ENCODE data around the gene RBCK1.
"Not testable (repeated sequence)": the region's sequence is repeated elsewhere in the genome, so short reads cannot be mapped to it uniquely, and the experiment has no call there.

RBCK1 gene

DNA sequence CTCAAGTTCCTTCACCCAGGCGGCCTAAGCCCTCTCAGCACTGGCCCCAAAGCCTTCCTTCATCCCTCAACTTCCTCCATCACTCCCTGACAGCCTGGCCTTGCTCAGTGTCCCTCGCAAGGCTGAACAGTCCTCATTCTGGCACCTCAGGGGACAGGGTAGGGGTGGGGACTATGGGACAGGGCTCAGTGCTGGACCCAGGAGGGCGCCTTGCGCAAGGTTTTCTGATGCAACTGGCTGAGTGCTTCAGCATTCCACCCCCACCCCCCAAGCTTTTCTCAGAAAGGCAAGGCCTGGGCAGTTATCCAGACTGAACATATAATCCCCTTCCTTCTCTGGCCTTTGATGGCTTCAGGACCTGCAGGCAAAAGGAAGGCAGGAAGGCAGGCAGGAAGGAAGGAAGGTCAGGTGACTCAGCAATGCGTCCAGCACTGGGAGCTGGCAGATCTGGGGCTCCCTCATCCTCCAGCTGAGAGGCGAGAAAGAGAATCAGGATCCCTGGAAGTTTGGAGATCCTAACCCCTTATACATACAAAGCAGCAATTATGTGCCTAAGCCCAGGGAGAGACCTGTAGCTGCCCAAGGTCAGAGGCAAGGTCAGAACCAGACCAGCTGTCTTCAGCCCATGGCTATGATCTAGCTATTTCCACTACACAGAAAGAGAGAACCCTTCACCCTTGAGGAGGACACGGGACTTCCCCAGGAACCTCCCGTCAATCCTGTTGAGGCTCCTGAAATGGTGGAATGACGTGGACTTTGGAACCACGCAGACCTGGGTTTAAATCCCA, 36.1 kb upstream of the RBCK1 start:
- Histone ChIP-seq H3K79me2 (no peaks in the 10 kb centered on the region), H3K4me3 (ENCODE audit: low read depth, low read length) (no peak overlapping the region), H3K36me3 (ENCODE audit: control insufficient read depth, insufficient read depth, low read length) (no peaks in the 10 kb centered on the region), H2AFZ (peak overlapping the region; percentile 54), H3K27ac (peak overlapping the region; percentile 64), H3K4me1 (peaks cover 7% of the 10 kb centered on the region), H3K4me2 (ENCODE audit: low read length) (peak overlapping the region; percentile 25), H3K9me3 (ENCODE audit: control insufficient read depth, low read length) (no peaks in the 10 kb centered on the region), H3K9ac (no peak overlapping the region), H3K27me3 (ENCODE audit: control insufficient read depth, insufficient read depth, low read length) (no peaks in the 10 kb centered on the region)
- TF ChIP-seq, protein P1, sequence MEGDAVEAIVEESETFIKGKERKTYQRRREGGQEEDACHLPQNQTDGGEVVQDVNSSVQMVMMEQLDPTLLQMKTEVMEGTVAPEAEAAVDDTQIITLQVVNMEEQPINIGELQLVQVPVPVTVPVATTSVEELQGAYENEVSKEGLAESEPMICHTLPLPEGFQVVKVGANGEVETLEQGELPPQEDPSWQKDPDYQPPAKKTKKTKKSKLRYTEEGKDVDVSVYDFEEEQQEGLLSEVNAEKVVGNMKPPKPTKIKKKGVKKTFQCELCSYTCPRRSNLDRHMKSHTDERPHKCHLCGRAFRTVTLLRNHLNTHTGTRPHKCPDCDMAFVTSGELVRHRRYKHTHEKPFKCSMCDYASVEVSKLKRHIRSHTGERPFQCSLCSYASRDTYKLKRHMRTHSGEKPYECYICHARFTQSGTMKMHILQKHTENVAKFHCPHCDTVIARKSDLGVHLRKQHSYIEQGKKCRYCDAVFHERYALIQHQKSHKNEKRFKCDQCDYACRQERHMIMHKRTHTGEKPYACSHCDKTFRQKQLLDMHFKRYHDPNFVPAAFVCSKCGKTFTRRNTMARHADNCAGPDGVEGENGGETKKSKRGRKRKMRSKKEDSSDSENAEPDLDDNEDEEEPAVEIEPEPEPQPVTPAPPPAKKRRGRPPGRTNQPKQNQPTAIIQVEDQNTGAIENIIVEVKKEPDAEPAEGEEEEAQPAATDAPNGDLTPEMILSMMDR (IDR thresholded peaks at IDR 0.05): no peak

DNA sequence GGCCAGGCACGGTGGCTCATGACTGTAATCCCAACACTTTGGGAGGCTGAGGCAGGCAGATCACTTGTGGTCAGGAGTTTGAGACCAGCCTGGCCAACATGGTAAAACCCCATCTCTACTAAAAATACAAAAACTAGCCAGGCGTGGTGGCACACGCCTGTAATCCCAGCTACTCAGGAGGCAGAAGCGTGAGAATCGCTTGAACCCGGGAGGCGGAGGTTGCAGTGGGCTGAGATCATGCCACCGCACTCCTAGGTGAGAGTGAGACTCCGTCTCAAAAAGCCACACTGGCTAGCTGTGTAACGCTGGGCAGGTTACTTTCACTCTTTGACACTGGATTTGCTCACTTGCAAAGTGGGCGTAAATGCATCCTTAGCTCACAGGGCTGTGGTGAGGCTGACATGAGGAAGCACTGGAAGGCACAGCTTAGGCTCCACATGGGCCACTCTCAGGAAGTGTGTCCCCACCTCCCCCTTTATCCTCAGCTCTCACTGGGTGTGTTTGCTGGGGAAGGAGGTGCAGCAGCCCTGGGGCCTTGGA, 35.5 kb upstream of the RBCK1 start:
- peak overlapping the region; percentile 64 for H3K27ac ChIP-seq
- not testable (repeated sequence) for H3K36me3 ChIP-seq (ENCODE audit: control insufficient read depth, insufficient read depth, low read length); H3K4me1 ChIP-seq; H3K79me2 ChIP-seq; H2AFZ ChIP-seq; H3K4me3 ChIP-seq (ENCODE audit: low read depth, low read length); H3K9ac ChIP-seq; H3K9me3 ChIP-seq (ENCODE audit: control insufficient read depth, low read length); H3K4me2 ChIP-seq (ENCODE audit: low read length); H3K27me3 ChIP-seq (ENCODE audit: control insufficient read depth, insufficient read depth, low read length)

DNA sequence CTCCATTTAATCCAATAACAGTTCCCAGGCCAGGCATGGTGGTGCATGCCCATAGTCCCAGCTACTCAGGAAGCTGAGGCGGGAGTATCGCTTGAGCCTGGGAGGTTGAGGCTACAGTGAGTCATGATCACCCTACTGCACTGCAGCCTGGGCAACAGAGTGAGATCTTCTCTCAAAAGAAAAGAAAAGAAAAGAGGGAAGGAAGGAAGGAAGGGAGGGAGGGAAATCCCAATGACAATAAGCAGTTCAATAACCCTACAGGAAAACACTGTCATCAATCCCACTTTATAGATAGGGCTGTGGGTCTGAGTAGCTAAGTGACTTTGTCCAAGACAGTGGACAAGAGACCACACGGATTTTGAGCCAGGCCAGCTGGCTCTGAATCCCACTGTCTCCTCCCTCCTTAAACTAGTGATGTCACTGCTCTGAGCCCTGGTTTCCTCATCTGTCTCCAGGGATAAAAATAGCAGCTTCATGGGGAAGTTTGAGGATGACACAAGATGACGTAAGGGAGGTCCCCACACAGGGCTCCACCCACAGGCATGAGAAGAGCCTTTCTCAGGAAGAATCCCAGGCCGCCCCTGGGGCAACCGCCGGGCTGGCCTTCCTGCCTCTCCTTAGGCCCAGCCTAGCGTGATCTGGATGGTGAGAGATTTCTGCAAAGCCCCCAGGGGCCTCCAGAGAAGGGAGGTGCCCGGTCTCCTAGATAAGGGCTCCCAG, 34.8 kb upstream of the RBCK1 start:
- H3K27ac ChIP-seq: no peak overlapping the region

DNA sequence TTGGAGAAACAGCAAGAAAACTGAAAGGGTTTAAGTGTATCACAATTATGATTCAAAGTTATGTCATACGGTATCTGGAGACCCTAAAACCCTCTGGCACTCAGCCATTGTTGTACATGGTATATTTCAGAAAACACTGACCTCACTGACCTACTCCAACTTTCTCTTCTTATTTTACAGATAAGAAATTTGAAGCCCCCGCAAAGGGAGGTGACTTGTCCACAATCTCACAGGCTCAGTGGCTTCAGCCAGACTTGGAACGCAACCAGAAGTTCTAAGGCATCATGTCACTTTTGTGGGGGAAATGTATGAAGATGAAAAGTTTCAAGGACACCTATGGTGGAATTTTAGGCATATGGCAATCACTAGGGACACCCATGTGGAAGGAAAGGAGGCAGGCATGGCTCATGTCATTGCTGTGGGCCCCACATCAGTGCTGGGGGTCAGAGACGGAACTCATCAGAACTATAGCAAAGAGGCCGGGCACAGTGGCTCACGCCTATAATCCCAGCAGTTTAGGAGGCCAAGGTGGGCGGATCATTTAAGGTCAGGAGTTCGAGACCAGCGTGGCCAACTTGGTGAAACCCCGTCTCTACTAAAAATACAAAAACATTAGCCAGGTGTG, 32.7 kb upstream of the RBCK1 start:
- Histone ChIP-seq H3K4me3 (ENCODE audit: low read depth, low read length) (no peak overlapping the region), H3K4me2 (ENCODE audit: low read length) (no peak overlapping the region), H3K36me3 (ENCODE audit: control insufficient read depth, insufficient read depth, low read length) (no peaks in the 10 kb centered on the region), H3K9me3 (ENCODE audit: control insufficient read depth, low read length) (no peaks in the 10 kb centered on the region), H3K9ac (no peak overlapping the region), H2AFZ (no peak overlapping the region), H3K27ac (no peak overlapping the region), H3K4me1 (peaks cover 7% of the 10 kb centered on the region), H3K27me3 (ENCODE audit: control insufficient read depth, insufficient read depth, low read length) (no peaks in the 10 kb centered on the region), H3K79me2 (no peaks in the 10 kb centered on the region)
- TF ChIP-seq, protein P1 (IDR thresholded peaks at IDR 0.05): no peak

More for the DNA sequence above, 34.8 kb upstream of the RBCK1 start:
- Histone ChIP-seq H3K27me3 (ENCODE audit: control insufficient read depth, insufficient read depth, low read length) (no peaks in the 10 kb centered on the region), H3K4me1 (peaks cover 7% of the 10 kb centered on the region), H3K9me3 (ENCODE audit: control insufficient read depth, low read length) (no peaks in the 10 kb centered on the region), H3K4me3 (ENCODE audit: low read depth, low read length) (no peak overlapping the region), H3K4me2 (ENCODE audit: low read length) (no peak overlapping the region), H3K36me3 (ENCODE audit: control insufficient read depth, insufficient read depth, low read length) (no peaks in the 10 kb centered on the region), H3K9ac (no peak overlapping the region), H2AFZ (no peak overlapping the region), H3K79me2 (no peaks in the 10 kb centered on the region)
- TF ChIP-seq, protein P1 (IDR thresholded peaks at IDR 0.05): no peak

DNA sequence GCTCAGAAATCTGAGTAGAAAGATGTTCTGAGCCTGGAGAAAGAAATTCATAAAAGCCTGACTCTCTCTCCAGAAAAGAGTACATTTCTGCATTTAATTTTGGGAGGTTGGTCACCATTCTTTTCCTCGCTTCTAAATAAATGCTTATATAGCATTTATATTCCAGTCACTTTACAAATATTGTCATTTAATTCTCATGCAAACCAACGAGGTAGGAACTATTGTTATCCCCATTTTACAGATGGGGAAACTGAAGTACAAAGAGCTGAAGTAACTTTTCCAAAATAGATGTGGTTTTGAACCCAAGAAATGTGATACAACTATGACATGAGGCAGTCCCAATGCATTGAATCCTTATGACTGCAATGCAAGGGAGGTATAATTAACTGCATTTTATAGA, 32.0 kb upstream of the RBCK1 start:
- H3K4me1 ChIP-seq: peaks cover 7% of the 10 kb centered on the region
- H3K27me3 ChIP-seq (ENCODE audit: control insufficient read depth, insufficient read depth, low read length): no peaks in the 10 kb centered on the region
- no peaks in the 10 kb centered on the region for H3K9me3 ChIP-seq (ENCODE audit: control insufficient read depth, low read length)
- TF ChIP-seq, protein P1 (IDR thresholded peaks at IDR 0.05): no peak
- no peaks in the 10 kb centered on the region for H3K79me2 ChIP-seq
- H3K4me2 ChIP-seq (ENCODE audit: low read length): no peak overlapping the region
- H3K36me3 ChIP-seq (ENCODE audit: control insufficient read depth, insufficient read depth, low read length): no peaks in the 10 kb centered on the region
- no peak overlapping the region for H3K27ac ChIP-seq
- H3K4me3 ChIP-seq (ENCODE audit: low read depth, low read length): no peak overlapping the region
- no peak overlapping the region for H2AFZ ChIP-seq
- H3K9ac ChIP-seq: no peak overlapping the region

Measured in parathyroid adenoma (tissue), 2 donors.